HG03066 (cell line): ENCODE results near the gene DHX35.

Experiments
- ATAC-seq: cut with Tn5 transposase; IDR thresholded peaks from one replicate; pipeline ENCODE4 v1.9.1; 2021; ENCODE audit warnings: low read depth; ENCODE audit not compliant: unreplicated experiment

The DHX35 gene

GRCh38 chr20:38962044-38962927, at the start of gene DHX35:
TSS of gene DHX35 (plus strand) at chr20:38962344. CDS start at chr20:38962368, 24 bp downstream.
- peak; percentile 95 for ATAC-seq

- ATAC-seq, result no peak
Measured at GRCh38 chr20:38915355-38915754, 46.8 kb upstream of the DHX35 start.

GRCh38 chr20:38917657-38918056, 44.5 kb upstream of the DHX35 start:
- no peak for ATAC-seq

- no peak for ATAC-seq
Measured at GRCh38 chr20:38918172-38918571, 44.0 kb upstream of the DHX35 start.

- ATAC-seq, result no peak
Measured at GRCh38 chr20:38919683-38920082, 42.5 kb upstream of the DHX35 start.

- ATAC-seq, result no peak
Measured at GRCh38 chr20:38920411-38920810, 41.7 kb upstream of the DHX35 start.

- no peak for ATAC-seq
Measured at GRCh38 chr20:38920851-38921250, 41.3 kb upstream of the DHX35 start.

GRCh38 chr20:38924718-38925117, 37.4 kb upstream of the DHX35 start:
- no peak for ATAC-seq

- peak; percentile 91 for ATAC-seq
Measured at GRCh38 chr20:38926142-38926933, 35.8 kb upstream of the DHX35 start, which contains the start of gene FAM83D. TSS of gene FAM83D (plus strand) at chr20:38926417. CDS start at chr20:38926443, 26 bp downstream.

- ATAC-seq, result no peak
Measured at GRCh38 chr20:38926934-38927616, 35.1 kb upstream of the DHX35 start.

- no peak for ATAC-seq
Measured at GRCh38 chr20:38927902-38928578, 34.1 kb upstream of the DHX35 start.

GRCh38 chr20:38930242-38930569, 31.9 kb upstream of the DHX35 start:
- no peak for ATAC-seq

GRCh38 chr20:38931984-38932383, 30.2 kb upstream of the DHX35 start:
- no peak for ATAC-seq

- no peak for ATAC-seq
Measured at GRCh38 chr20:38932457-38933120, 29.6 kb upstream of the DHX35 start.

GRCh38 chr20:38934530-38934929, 27.6 kb upstream of the DHX35 start:
- no peak for ATAC-seq

GRCh38 chr20:38935285-38935684, 26.9 kb upstream of the DHX35 start:
- ATAC-seq, result no peak

GRCh38 chr20:38935967-38936407, 26.2 kb upstream of the DHX35 start:
- ATAC-seq, result no peak

- no peak for ATAC-seq
Measured at GRCh38 chr20:38937000-38937399, 25.1 kb upstream of the DHX35 start.

- no peak for ATAC-seq
Measured at GRCh38 chr20:38937978-38938473, 24.1 kb upstream of the DHX35 start.

GRCh38 chr20:38939686-38940085, 22.5 kb upstream of the DHX35 start:
- ATAC-seq, result no peak
